ENCODE results near the gene MYL3.
"Not testable (repeated sequence)": the region's sequence is repeated elsewhere in the genome, so short reads cannot be mapped to it uniquely, and the experiment has no call there.

The MYL3 gene

GRCh38 chr3:46863261-46863782 is at the start of gene MYL3:
MYL3 (minus strand) TSS chr3:46863444; CDS start chr3:46863390, 54 bp downstream.
- no peak for DNase-seq (ENCODE audit: extremely low read depth, low read depth)
- no peak for TF ChIP-seq CTCF (IDR thresholded peaks at IDR 0.05; ENCODE audit: low read depth, low read length, missing control alignments)
- no peak within 1 kb of the TSS for H3K4me3 ChIP-seq (replicated peaks; ENCODE audit: low read depth, low read length)

GRCh38 chr3:46912986-46913385 is 49.7 kb upstream of the MYL3 start:
- no peak for DNase-seq (ENCODE audit: extremely low read depth, low read depth)
- no peak overlapping the region for H3K4me3 ChIP-seq (replicated peaks; ENCODE audit: low read depth, low read length)
- TF ChIP-seq CTCF (IDR thresholded peaks at IDR 0.05; ENCODE audit: low read depth, low read length, missing control alignments): no peak

- H3K4me3 ChIP-seq (replicated peaks; ENCODE audit: low read depth, low read length); DNase-seq (ENCODE audit: extremely low read depth, low read depth): not testable (repeated sequence)
These were observed 47.7 kb upstream of the MYL3 start for GRCh38 chr3:46910914-46911313.

GRCh38 chr3:46910166-46910760 is 47.0 kb upstream of the MYL3 start:
- no peak overlapping the region for H3K4me3 ChIP-seq (replicated peaks; ENCODE audit: low read depth, low read length)
- TF ChIP-seq CTCF (IDR thresholded peaks at IDR 0.05; ENCODE audit: low read depth, low read length, missing control alignments): no peak

GRCh38 chr3:46909535-46910161 is 46.4 kb upstream of the MYL3 start:
- H3K4me3 ChIP-seq (replicated peaks; ENCODE audit: low read depth, low read length): no peak overlapping the region
- DNase-seq (ENCODE audit: extremely low read depth, low read depth): peak; percentile 72
- peak; percentile 91 for TF ChIP-seq CTCF (IDR thresholded peaks at IDR 0.05; ENCODE audit: low read depth, low read length, missing control alignments)

More at GRCh38 chr3:46910166-46910760, 47.0 kb upstream of the MYL3 start:
- no peak for DNase-seq (ENCODE audit: extremely low read depth, low read depth)

GRCh38 chr3:46908986-46909534 is 45.8 kb upstream of the MYL3 start:
- no peak for TF ChIP-seq CTCF (IDR thresholded peaks at IDR 0.05; ENCODE audit: low read depth, low read length, missing control alignments)
- no peak for DNase-seq (ENCODE audit: extremely low read depth, low read depth)
- no peak overlapping the region for H3K4me3 ChIP-seq (replicated peaks; ENCODE audit: low read depth, low read length)

GRCh38 chr3:46908294-46908985 is 45.2 kb upstream of the MYL3 start:
- no peak for DNase-seq (ENCODE audit: extremely low read depth, low read depth)
- TF ChIP-seq CTCF (IDR thresholded peaks at IDR 0.05; ENCODE audit: low read depth, low read length, missing control alignments): peak; percentile 15
- no peak overlapping the region for H3K4me3 ChIP-seq (replicated peaks; ENCODE audit: low read depth, low read length)

All from HFF-Myc (cell line).